HG03354 (cell line): ENCODE results near the gene TENM4.

ENCODE experiments used
- ATAC-seq: cut with Tn5 transposase; IDR thresholded peaks from one replicate; pipeline ENCODE4 v1.9.1; 2021; ENCODE audit warnings: mild to moderate bottlenecking; ENCODE audit not compliant: unreplicated experiment, poor library complexity, severe bottlenecking

TENM4 gene

DNA sequence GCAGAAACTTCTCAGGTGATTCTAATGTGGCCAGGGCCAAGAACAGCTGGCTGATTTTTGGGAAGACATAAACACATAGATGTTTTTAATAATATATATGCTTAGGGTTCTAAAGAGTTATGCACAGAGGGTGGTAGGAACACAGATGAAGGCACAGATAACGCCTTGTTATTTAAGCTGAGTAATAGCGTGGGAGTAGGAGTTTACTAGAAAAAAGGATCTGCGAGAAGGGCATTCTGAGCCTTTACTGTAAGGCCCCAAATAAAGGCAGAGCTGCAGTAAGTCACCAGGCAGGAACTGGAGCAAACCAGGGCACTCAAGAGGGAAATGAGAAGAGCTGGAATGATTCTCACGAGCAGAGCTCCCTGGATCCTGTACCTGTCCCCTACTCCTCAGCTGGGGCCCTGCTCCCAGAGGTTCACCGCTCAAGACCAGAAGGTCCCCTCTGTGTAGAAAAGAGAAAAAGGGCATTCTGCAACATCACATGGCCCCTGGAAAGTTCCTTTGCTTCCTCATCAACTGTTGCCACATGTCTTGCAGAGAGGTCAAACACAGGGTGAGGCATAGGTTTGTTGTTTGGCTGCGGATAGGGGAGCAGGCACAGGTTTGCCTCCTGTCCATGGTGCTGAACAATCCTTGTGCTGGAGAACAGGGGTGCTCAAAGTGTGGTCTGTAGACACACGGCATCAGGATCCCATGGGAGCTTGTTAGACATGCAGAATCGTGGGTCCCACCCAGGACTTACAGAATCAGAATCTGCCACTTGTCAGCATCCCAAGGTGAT, 125.7 kb downstream of the TENM4 start:
- no peak for ATAC-seq

DNA sequence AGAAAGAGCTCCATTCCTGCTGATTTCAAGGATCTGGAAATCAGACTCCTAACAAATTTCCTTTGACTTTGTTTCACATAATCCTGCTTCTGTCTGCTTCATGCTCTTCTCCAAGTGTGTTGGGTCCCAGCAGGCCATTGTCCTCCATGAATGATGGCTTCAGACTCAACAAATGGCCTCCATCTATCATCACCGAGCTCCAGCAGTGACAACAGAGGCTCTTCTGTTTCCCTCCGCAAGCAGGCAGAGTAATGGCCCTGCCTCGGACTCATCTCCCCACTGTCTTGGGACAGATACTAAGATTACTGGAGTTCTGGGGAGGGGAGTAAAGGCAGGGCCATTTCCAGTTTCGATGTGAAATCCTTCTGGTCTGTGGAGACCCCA, 127.3 kb downstream of the TENM4 start:
- no peak for ATAC-seq

DNA sequence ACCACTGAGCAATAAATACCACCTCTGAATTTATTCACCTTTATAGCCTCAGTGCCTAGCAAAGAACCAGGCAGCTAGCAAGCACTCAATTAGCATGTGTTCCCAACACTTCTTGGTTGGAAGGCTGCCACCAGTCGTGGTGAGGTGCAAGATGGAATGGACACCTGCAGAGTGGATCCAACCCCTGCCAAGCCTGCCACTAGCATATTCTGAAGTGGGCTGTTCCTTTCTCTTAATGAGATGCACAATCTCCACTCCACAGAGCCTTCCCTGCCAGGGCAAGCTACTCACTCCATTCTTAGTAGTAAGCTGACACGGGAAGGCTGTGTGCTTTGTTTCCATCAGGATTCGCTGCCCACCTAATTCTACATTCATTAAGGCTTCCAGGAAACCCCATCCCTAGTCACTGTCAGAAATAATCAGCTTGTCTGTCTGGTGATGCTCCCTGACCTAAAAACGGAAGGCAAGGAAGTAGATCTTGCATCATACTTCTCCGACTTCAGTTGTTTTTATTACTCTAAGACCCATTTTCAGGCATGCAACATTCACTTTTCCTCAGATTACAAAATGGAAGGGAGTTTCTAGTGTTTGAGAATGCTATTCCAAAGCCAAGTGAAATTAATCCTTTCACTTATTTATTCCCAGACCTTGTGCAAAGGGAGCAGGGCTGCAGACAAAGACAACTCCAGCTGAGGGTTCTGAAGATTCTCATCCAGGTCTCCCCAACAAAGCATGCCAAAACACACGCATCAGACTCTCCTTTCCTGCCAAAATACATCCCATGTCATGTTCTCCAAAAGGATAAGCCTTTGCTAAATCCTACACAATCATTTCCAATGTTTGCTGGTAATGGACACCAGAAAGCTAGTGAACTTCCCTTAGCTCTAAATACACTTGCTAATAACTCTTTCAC, 128.0 kb downstream of the TENM4 start:
- ATAC-seq, result no peak

DNA sequence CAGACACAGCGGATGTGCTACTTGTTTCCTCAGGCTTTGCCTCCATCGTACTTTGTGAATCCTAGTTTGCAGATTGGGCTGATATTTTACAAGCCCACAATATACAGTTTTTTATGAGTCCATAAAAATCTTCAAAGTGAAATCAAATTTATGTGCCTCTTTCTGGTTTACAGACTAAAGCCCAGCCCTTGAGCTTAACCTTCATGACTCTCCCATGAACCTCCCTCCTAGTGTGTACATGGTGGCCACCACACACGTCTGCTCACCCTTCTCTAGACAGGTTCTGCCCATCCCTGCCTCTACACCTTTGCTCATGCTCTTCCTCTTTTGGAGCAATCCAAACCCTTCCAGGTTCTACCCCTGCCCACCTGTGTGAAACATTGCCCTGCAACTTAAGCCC, 129.4 kb downstream of the TENM4 start:
- ATAC-seq, result no peak

DNA sequence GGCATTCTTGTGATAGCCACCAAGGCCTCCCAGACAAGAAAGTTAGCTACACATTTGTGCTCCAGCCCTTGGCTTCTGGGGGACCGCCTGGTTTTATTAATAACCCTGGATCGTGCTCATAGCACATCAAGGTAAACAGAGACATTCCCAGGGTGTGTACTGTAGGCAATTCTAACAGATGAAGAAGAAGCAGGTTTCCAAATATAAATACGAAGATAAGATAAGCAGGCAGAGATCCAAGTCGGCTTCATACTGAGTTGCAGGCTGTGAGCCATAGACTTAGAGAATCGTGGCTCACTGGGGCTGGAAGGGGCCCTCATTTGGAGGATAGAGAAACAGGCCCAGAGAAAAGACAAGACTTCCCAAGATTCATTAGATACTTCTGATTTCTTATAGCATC, 131.4 kb downstream of the TENM4 start:
- ATAC-seq, result no peak

DNA sequence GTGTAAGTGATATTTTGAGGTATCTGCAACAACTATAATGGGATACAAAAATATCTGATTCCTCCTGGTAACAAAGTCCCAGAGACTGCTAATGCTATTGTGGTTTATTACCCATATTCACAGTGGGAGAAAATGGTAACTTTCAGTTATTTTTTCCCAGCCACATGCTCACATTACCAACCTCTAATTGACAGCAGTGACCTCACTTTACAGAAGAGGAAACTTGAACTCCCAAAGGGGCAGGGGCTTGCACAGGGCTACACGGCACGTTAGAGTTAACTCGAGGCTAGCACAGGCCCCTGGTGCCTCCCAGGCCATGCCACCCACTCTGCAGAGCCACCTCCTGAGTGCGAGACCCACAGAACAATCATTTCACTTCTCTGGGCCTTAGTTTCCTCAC, 132.4 kb downstream of the TENM4 start:
- ATAC-seq, result no peak

DNA sequence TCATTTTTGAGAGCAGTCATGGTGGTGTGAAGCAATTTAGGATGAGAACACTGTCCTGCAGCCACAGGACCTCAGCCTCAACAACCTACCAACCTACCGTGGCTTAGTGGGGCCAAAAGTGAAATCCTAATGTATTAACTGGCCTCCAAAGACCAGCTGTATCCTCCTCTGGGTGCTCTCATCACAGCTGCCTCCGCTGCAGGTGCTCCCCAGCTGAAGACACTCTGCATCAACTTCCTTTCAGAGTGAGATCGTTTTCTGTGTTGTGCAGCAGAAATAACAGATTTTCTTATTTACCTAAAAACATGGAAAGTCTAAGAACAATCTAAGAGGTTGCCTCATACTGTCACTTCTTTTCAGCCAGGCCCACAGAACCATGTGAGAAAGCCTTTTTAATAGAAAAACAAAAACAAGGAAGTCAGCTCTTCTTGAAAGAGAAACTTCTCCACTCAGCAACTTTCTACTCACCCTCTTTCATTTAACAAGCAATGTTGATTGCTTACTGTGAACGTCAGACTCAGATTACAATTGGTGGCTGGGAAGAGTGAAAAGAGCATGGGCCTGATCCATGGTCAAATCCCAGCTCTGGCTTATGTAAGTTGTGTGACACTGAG, 136.1 kb downstream of the TENM4 start:
- peak; percentile 71 for ATAC-seq

DNA sequence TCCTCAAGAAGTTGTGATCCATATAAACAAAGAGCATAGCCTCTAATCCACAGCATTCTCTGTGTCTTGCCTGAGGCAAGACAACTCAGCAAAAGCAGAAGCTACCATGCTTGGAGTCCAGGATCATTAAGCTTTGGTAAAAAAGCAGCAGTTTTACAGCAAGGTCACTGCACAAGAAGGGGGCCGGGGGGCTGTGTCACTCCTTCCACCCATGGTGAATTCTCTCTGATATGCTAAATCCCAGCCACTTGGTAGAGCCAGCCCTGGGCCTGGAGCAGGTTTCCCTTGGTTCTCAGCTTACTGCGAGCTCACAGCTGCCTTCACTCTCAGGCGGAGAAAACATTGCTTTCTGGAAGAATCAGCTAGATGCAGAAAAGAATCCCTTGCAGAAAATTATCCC, 144.7 kb downstream of the TENM4 start:
- no peak for ATAC-seq

DNA sequence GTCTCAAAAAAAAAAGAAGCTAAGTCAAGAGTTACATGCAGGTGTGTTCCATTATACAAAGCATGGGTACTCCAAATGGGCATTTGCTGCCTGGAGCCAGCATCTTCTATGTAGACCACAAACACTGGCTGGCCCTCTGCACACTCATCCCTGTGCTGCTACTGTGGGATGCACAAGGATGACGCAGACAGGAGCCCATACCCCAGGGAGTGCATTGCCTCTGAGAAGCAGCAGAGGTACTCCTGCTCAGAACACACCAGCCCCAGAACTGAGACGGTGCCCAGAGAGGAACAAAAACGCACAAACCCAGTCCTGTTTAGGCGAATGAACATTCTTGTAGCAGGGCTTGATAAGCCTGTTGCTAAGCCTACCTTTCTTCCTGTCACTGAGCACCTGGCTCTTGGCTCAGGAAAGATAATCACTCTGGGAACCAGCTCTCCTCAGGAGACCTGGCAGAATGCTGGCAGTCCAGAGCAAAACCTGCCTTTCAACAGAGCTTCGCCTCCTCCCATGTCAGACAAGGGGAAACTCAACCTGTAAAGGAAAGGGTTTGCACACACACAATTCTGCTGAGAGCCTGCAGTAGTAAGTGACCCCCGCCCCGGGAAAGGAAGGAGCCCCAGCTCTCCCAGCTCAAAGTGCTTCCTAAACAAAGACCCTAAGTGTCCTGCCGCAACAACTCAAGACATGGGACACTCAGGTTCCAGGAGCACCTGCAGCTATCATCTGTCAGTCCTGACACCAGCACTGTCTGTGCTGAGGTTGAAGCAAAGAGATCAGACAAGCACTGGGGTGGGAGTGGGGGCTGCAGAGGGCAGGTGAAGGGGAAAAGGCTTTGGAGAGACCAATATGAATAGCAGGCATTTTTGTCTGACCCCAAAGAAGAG, 145.7 kb downstream of the TENM4 start:
- no peak for ATAC-seq

DNA sequence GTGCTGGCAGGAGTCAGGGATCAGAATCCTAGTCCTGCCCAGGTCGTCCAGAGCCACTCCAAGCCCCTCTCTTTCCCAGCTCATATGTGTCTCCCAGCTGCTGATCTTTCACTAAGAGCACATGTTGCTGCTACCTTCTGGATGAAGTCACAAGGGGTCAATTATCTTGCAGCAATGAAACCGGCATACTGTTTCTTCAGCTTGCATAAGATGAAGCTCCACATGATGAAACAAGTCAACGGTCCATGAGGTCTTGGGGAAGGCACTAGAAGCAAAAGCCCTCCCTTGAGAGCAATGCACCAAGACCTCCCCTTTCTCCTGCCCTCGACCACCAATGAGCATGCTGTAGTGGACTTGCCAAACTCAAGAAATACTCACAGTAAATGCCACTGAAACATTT, 148.9 kb downstream of the TENM4 start:
- ATAC-seq, result no peak

DNA sequence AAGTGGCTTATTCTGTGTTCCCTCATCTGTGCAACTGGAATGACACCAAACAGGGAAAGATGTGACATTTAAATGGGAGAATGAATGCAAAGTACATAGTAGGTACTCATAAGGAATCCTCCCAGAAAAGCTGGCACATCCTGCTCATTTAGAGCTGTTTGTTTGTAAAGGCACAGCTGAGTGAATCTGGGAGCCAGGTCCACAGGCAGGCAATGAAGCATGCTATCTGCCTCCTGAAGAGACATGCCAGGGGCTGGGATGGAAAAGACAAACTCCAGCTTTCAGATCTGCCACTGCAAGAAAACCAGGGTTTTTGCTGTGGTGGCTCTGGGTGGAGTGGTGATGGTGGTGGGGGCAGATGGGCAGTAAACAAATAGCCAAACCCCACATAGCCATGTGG, 150.1 kb downstream of the TENM4 start:
- no peak for ATAC-seq

DNA sequence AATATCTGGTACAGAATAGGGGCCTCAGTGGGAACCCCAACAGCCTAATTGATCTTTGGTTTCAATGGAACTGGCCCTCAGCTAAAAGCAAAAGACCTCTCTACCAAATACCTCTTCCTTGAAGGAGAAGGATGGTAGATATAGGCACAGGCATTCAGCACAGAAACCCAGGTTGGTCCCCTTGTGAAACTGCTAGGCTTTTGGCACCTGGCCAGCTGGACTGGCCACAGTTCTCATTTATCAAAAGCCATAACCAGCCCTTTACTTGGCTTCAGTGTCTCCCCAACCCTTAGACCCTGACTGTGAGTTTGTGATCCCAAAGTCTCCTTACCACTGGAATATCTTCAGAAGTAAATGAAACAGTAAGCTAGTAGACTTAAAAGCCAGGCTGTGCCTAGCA, 152.9 kb downstream of the TENM4 start:
- no peak for ATAC-seq

DNA sequence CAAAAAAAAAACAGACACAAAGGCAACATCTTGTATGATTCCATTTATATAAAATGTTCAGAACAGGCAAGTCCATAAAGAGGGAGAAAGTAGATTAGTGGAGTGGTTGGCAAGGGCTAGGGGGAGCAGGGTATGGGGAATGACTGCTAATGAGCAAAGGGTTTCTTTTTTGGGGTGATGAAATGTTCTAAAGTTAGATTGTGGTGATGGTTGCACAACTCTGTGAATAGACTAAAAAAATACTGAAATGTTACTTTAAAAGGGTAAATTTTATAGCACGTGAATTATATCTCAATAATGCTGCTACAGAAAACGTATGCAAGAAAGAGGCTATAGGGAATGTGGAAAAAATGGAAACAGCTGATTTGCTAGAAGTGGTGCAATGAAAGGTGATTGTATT, 155.1 kb downstream of the TENM4 start:
- no peak for ATAC-seq

DNA sequence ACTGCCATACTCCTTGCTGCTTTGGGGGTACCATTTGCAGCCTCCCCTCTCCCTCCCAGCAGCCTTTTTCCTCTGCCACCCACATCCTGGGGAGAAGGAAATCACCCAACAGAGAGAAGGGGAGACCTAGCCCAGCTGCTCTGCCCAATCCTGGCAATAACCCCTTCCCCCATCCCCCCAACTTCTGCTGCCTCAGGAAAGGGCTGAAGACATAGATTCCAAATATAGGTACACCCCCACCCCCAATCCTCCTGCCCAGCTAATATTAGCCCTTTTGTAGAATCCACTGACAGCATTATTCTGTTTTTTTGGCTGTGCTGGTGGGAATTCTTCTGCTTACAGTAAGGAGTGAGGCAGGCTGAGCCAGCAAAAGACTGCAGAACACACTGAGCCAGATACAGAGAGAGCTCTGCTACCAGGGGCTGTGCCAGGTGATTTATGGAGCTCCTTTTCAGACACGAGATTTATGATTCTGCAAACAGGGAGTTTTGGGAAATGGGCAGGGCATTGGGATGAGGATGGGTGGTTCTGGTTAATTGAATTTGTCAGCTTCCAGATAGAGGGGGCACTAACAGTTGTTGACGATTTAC, 164.0 kb downstream of the TENM4 start:
- no peak for ATAC-seq

DNA sequence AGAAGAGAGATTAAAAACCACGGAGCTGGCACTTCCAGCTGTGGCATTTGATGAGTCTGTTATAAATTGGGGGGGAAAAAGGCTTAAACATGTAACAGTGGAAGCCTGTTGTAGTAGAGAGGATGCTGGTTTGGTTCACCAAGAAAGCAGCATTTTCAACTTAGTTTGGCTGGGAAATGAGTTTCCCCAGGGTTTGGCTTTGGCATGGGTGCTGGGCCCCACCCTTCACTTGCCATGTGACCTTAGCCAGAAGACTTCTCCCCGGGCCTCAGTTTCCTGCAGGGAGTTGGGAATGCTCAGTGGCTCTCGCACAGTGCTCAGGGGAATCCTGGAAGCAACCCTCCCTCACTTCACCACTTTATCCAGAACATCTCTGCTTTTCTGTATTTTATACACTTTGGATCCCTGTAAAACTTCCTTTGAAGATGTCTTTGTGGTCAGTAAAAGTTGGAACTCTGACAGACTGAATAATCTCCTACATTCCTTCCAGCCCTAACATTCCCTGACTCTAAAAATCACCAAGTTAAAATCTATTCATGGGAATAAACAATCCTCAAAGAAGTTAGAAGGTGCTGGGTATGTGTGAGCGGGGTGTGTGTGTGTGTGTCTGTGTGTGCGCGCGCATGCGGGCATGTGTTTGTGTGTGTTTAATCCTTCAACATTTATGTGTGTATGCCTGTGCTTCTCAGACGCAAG, 166.0 kb downstream of the TENM4 start:
- no peak for ATAC-seq

DNA sequence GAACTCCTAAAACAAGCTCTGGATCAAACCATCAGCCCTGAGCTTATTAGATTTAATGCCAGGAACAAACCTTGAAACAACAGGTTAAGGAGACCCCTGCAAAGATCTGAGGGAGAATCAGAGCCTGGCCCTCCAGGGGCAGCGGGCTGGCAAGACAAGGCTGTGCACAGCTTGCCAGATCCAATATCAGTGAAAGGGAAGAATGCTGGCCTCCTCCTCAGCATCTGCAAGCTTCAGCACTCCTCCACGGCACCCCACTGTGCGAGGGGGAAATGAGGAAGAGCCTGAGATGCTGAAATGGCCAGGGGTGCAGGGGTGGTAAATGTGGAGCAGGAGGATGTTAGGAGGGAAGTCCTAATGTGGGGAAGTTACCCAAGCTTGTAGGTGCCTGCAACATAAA, 167.0 kb downstream of the TENM4 start:
- no peak for ATAC-seq

DNA sequence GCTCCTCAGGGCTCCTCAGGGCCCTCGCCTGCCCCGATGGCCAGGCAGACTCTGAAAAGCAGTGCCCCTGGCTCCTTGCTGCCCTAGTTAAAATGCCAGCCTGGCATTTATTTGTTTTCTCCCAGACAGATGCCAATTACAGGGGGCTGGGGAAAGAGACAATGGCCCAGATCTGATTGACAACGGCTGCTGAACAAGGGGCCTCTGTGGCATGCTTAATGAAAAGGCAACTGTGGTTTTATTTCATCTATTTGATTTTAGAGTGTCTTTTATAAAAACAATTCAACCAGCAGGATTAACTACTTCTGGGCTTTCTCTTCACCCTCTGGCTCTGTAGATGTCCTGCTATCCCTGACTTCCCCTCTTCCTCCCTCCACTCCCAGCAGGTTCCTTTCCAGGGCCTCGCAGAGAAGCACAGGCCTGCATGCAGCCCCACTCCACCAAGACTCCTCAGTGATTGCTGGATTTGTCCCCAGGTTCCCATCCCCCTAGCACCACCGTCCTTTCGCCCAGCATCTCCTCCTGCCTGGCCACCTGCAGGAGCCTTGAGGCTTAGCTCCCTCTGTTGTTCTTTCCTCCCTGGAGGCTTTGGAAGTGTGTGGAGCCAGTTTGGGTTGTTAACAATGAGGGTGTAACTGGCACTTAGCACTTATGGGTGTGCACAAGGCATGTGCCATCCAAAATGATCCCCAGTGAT, 171.1 kb downstream of the TENM4 start:
- ATAC-seq, result no peak

DNA sequence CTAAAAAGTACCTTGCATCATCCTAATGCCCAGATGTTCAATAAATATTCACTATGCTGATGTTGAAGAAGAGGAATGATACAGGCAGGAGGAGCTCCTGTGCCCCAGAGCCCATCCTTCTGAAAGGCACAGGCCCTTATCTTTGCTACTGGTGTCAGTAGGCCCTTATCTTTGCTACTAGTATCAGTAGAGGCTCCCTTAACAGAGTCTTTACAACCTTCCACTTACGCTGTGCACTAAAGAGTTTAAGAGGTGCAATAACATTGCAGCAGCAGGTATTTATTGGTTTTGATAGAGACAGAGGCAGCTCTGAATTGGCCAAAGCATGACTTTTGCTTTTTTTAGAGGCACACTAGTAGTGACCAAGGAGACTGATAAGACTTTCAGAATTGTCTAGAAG, 174.4 kb downstream of the TENM4 start:
- no peak for ATAC-seq
